ENCODE measurements around the gene RABL3. TPM values are rescaled to one million over a fixed set of nuclear protein-coding genes. Genes with fewer than 3 reads are reported as not detected.

RABL3 gene
- total RNA-seq, 2 donors from 2014 or later = 29.7 to 32.0 TPM

DNA sequence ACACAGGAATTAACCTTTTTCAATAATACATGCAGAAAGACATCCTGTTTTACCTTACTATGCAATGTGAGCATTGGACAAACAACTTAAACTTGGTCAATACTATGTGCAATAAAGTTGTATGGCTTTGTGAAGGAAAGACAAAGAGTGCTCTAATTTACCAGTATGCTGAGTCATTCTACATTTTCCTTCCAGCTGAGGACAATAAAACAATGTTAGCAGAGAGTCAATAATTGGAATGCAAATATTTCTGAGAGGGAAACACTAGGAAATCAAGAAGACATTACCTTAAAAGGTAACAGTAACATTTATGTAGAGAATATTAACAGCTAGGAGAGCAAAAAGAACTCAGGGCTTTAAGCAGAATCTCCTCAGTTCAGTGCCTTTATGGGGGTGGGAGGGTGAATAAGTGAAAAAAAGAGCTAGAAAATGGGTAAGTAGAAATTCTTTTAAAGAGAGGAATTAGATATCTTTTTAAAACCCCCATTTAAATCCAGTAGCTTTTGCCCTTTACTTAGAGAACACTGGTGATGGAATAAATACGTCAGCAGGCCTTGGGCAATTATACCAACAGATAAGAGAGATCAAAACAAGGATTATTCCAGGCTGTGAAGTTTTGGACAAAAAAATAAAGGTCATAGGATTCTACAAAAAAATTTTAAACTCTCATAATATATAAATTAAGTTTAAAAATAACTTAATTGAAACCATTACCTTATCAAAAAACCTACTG, 48.7 kb downstream of the RABL3 start:
- no peak overlapping the region for H3K27ac ChIP-seq
- DNase-seq (ENCODE audit: low spot score) = no peak
- H3K4me3 ChIP-seq = no peak overlapping the region
- peaks cover 12% of the 10 kb centered on the region for H3K36me3 ChIP-seq
- TF ChIP-seq, protein P1, sequence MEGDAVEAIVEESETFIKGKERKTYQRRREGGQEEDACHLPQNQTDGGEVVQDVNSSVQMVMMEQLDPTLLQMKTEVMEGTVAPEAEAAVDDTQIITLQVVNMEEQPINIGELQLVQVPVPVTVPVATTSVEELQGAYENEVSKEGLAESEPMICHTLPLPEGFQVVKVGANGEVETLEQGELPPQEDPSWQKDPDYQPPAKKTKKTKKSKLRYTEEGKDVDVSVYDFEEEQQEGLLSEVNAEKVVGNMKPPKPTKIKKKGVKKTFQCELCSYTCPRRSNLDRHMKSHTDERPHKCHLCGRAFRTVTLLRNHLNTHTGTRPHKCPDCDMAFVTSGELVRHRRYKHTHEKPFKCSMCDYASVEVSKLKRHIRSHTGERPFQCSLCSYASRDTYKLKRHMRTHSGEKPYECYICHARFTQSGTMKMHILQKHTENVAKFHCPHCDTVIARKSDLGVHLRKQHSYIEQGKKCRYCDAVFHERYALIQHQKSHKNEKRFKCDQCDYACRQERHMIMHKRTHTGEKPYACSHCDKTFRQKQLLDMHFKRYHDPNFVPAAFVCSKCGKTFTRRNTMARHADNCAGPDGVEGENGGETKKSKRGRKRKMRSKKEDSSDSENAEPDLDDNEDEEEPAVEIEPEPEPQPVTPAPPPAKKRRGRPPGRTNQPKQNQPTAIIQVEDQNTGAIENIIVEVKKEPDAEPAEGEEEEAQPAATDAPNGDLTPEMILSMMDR (IDR thresholded peaks at IDR 0.05) = no peak
- H3K9me3 ChIP-seq = no peaks in the 10 kb centered on the region
- H3K27me3 ChIP-seq (replicated peaks; ENCODE audit: insufficient read depth) = no peaks in the 10 kb centered on the region
- no peaks in the 10 kb centered on the region for H3K4me1 ChIP-seq (ENCODE audit: control insufficient read depth in 1 of 2, low read depth in 2 of 2)
- ATAC-seq (ENCODE audit: insufficient number of reproducible peaks, low FRiP score, low read depth) = no peak

DNA sequence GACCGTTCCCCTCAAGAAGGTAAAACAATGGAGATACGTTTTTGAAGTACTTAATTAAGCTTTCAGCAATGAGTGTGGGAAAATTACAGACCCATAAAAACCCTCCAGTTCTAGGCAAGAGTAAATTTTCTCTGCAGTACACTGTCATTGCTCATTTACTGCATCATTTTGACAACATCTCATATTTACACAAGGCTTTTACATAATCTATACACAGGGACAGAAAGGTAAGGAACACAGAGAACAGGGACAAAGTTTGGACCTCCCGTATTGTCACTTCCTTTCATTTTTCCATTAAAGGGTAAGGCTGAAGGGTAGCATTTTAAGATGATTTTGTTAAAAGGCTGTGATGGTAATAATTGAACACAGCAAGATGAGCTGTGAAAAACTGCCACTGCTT, 52.9 kb downstream of the RABL3 start:
- no peak overlapping the region for H3K27ac ChIP-seq

DNA sequence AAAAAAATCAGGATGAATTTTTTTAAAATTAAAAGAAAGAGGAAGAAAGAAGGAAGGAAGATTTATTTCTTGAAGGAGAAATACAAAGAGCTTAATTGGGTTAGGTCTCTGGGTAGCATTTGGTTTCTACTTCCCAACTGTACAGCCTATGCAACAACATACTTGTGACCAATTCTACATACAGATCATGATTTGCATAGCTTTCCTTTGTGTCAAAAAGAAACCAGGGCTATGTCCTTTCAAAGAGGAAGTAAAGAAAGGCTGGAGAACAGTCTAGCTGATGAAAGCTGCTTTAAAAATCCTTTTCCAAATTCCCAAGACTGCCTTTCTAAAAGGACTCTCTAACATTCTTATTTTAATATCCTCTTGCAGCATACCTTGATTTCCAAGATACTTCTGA, 54.2 kb downstream of the RABL3 start:
- TF ChIP-seq, protein P1 (IDR thresholded peaks at IDR 0.05) = no peak
- Histone ChIP-seq H3K27me3 (replicated peaks; ENCODE audit: insufficient read depth) (no peaks in the 10 kb centered on the region), H3K9me3 (no peaks in the 10 kb centered on the region), H3K36me3 (peaks cover 4% of the 10 kb centered on the region), H3K4me3 (no peak overlapping the region), H3K4me1 (ENCODE audit: control insufficient read depth in 1 of 2, low read depth in 2 of 2) (no peaks in the 10 kb centered on the region), H3K27ac (no peak overlapping the region)
- ATAC-seq (ENCODE audit: insufficient number of reproducible peaks, low FRiP score, low read depth) (no peak), DNase-seq (ENCODE audit: low spot score) (no peak)

More for the DNA sequence above, 52.9 kb downstream of the RABL3 start:
- Histone ChIP-seq H3K4me1 (ENCODE audit: control insufficient read depth in 1 of 2, low read depth in 2 of 2) (no peaks in the 10 kb centered on the region), H3K9me3 (no peaks in the 10 kb centered on the region), H3K27me3 (replicated peaks; ENCODE audit: insufficient read depth) (no peaks in the 10 kb centered on the region), H3K4me3 (no peak overlapping the region), H3K36me3 (peaks cover 4% of the 10 kb centered on the region)
- TF ChIP-seq, protein P1 (IDR thresholded peaks at IDR 0.05) = no peak
- ATAC-seq (ENCODE audit: insufficient number of reproducible peaks, low FRiP score, low read depth) = no peak
- no peak for DNase-seq (ENCODE audit: low spot score)

DNA sequence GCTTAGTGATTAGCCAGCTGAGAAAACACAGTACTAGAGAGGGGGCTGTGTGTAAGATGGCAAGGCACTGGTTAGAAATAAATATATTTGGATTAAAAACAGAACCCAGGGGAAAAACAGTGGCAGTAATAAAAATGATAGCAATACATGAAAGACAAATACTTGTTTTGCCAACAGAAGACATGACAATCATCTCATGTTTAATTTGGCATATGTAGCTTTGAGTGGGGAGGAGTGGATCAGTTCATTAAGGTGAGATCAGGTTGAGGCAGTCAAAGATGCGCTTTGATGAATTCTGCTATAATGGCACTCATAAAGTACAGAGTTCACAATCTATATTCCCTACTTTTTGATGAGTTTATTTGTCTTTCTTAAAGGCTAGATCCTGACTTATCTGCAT, 56.9 kb downstream of the RABL3 start:
- no peak overlapping the region for H3K4me3 ChIP-seq
- no peaks in the 10 kb centered on the region for H3K36me3 ChIP-seq
- DNase-seq (ENCODE audit: low spot score) = no peak
- no peaks in the 10 kb centered on the region for H3K4me1 ChIP-seq (ENCODE audit: control insufficient read depth in 1 of 2, low read depth in 2 of 2)
- TF ChIP-seq, protein P1 (IDR thresholded peaks at IDR 0.05) = no peak
- no peaks in the 10 kb centered on the region for H3K9me3 ChIP-seq
- H3K27me3 ChIP-seq (replicated peaks; ENCODE audit: insufficient read depth) = no peaks in the 10 kb centered on the region
- ATAC-seq (ENCODE audit: insufficient number of reproducible peaks, low FRiP score, low read depth) = no peak
- no peak overlapping the region for H3K27ac ChIP-seq

DNA sequence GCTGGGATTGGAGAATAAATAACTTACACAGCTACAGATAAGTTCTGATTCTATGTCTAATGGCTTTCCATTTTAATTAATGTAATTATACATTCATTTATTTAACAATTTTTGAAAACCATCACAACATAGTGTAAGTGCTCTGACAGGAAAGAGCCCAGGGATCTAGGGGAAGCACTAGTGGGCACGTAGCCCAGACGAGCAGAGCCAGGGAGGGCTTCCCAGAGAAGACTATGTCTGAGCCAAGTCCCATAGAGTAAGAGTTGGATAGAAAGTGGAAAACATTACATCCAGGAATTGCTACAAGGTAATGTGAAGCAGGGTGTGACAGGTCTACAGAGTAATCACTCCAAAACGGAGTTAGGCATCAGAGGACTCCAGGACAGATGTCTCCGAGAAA, 57.4 kb downstream of the RABL3 start:
- DNase-seq (ENCODE audit: low spot score) = no peak
- no peak for ATAC-seq (ENCODE audit: insufficient number of reproducible peaks, low FRiP score, low read depth)
- Histone ChIP-seq H3K4me1 (ENCODE audit: control insufficient read depth in 1 of 2, low read depth in 2 of 2) (no peaks in the 10 kb centered on the region), H3K27ac (no peak overlapping the region), H3K9me3 (no peaks in the 10 kb centered on the region), H3K27me3 (replicated peaks; ENCODE audit: insufficient read depth) (no peaks in the 10 kb centered on the region), H3K36me3 (no peaks in the 10 kb centered on the region), H3K4me3 (no peak overlapping the region)
- TF ChIP-seq, protein P1 (IDR thresholded peaks at IDR 0.05) = no peak
